Liver (tissue), 3 donors: ENCODE measurements around the gene GIMAP7.

ENCODE experiments used
- ATF3 ChIP-seq: IDR thresholded peaks from 2 replicates; pipeline ENCODE4 v1.6.1; 2016; ENCODE audit warnings: antibody characterized with exemption
- CTCF ChIP-seq: fragments of 150-350 bp; IDR thresholded peaks from 2 replicates; pipeline ENCODE4 v1.5.1; 2017; ENCODE audit warnings: improper control_type of control experiment, low read depth, low read length; ENCODE audit not compliant: missing input control
- EGR1 ChIP-seq, 2 donors: IDR thresholded peaks; 2 replicates each; pipeline ENCODE4 v1.6.1; 2016 to 2018; ENCODE audit warnings: antibody characterized with exemption in 2 of 2, low read depth in 2 of 2
- FOXA1 ChIP-seq: IDR thresholded peaks from 2 replicates; pipeline ENCODE4 v1.6.1; 2016; ENCODE audit warnings: antibody characterized with exemption
- GABPA ChIP-seq, 2 donors: IDR thresholded peaks in 1 of 2; conservative IDR thresholded peaks in 1 of 2; 2 replicates each; pipeline ENCODE4 v1.6.1; 2016; ENCODE audit warnings: antibody characterized with exemption in 2 of 2, mild to moderate bottlenecking in 1 of 2, moderate library complexity in 1 of 2
- REST ChIP-seq: IDR thresholded peaks from 2 replicates; pipeline ENCODE4 v1.6.1; 2016; ENCODE audit warnings: antibody characterized with exemption, mild to moderate bottlenecking
- RXRA ChIP-seq, 2 donors: IDR thresholded peaks; 2 replicates each; pipeline ENCODE4 v1.6.1; 2017 to 2018; ENCODE audit warnings: antibody characterized with exemption in 2 of 2, mild to moderate bottlenecking in 1 of 2
- SP1 ChIP-seq: IDR thresholded peaks from 2 replicates; pipeline ENCODE4 v1.6.1; 2018; ENCODE audit warnings: antibody characterized with exemption, mild to moderate bottlenecking
- YY1 ChIP-seq: IDR thresholded peaks from 2 replicates; pipeline ENCODE4 v1.6.1; 2016; ENCODE audit warnings: antibody characterized with exemption, mild to moderate bottlenecking
- TF ChIP-seq, protein P1 (sequence below): IDR thresholded peaks from 2 replicates; pipeline ENCODE4 v1.6.1; 2016; ENCODE audit warnings: antibody characterized with exemption
- TF ChIP-seq, protein P2 (sequence below): IDR thresholded peaks from 2 replicates; pipeline ENCODE4 v1.6.1; 2016; ENCODE audit warnings: antibody characterized with exemption
- donor health status: healthy.
- donor health status: healthy.

DNA sequence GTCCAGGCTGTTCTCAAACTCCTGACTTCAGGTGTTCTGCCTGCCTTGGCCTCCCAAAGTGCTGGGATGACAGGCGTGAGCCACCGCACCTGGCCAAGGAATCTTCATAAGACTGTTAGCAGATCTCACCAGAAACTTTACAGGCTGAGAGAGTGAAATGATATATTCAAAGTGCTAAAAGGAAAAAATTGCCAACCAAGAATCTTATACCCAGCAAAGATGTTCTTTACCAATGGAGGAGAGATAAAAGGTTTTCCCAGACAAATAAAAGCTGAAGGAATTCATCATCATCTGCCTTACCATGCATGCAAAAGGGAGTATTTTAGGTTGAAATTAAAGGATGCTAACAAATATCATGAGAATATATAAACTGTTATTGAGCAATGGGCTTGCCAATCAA, 23.6 kb downstream of the GIMAP7 start:
- TF ChIP-seq CTCF = no peak
- no peak for TF ChIP-seq ATF3
- TF ChIP-seq, protein P1, sequence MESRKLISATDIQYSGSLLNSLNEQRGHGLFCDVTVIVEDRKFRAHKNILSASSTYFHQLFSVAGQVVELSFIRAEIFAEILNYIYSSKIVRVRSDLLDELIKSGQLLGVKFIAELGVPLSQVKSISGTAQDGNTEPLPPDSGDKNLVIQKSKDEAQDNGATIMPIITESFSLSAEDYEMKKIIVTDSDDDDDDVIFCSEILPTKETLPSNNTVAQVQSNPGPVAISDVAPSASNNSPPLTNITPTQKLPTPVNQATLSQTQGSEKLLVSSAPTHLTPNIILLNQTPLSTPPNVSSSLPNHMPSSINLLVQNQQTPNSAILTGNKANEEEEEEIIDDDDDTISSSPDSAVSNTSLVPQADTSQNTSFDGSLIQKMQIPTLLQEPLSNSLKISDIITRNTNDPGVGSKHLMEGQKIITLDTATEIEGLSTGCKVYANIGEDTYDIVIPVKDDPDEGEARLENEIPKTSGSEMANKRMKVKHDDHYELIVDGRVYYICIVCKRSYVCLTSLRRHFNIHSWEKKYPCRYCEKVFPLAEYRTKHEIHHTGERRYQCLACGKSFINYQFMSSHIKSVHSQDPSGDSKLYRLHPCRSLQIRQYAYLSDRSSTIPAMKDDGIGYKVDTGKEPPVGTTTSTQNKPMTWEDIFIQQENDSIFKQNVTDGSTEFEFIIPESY = no peak
- TF ChIP-seq, protein P2, sequence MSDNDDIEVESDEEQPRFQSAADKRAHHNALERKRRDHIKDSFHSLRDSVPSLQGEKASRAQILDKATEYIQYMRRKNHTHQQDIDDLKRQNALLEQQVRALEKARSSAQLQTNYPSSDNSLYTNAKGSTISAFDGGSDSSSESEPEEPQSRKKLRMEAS = no peak
- no peak for TF ChIP-seq FOXA1
- TF ChIP-seq YY1 = no peak
- TF ChIP-seq EGR1 (IDR thresholded peaks at IDR 0.05; ENCODE audit: low read depth in 2 of 2) = no peak
- no peak for TF ChIP-seq REST
- TF ChIP-seq GABPA (IDR thresholded peaks at IDR 0.05 in 1 of 2, conservative IDR thresholded peaks at IDR 0.05 in 1 of 2) = no peak
- TF ChIP-seq RXRA (IDR thresholded peaks at IDR 0.05) = no peak
- no peak for TF ChIP-seq SP1
